ENCODE data around the gene NUDT17.

DNA sequence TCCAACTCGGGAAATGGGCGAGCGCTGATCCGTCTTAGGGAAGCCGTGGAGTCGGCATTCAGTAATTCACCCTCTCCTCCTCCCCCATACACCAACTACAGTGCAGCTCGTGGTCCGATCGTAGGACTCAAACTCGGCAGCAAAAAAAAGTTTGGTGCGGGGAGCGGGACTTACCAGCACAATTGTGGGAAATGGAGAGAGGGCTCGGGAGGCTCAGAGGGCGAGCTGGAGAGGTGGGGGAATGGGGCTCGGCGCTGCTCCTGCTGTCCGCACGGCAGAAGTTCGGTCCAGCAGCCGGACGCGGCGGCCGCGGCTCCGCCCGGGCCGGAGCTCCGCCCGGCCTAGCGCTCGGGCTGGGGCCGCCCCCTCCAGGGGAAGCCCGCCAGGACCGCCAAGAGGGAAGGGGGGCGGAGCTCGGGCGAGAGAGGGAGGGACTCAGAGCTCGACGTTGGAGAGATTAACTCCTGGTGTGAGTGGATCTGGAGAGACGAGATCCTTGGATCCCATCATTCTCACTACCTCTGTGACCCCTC lies 14.1 kb downstream of the NUDT17 start:
- TF ChIP-seq POLR2A (IDR thresholded peaks at IDR 0.05; ENCODE audit: low read length) (peak; percentile 81), GATA1 (IDR thresholded peaks at IDR 0.05; ENCODE audit: low read depth, low read length) (no peak)
